Astrocyte of the spinal cord (primary cell): Measurements from ENCODE around the gene DAB1.

ENCODE experiments used
- DNase-seq: peaks from one replicate; pipeline ENCODE4 v3.0.0; 2011; ENCODE audit warnings: low read depth, low spot score
- H3K4me3 ChIP-seq: 2 replicates; pipeline ENCODE4 v1.5.1; 2011; ENCODE audit warnings: low read depth, mild to moderate bottlenecking, low read length, moderate library complexity
- CTCF ChIP-seq: IDR thresholded peaks from 2 replicates; pipeline ENCODE4 v1.5.1; 2012; ENCODE audit warnings: low read depth, mild to moderate bottlenecking, low read length, inconsistent platforms
- in situ Hi-C: cut with HindIII; loops from 2 replicates; pipeline ENCODE4 v1.10.0; 2017; ENCODE audit warnings: low sequenced_read_pairs

The DAB1 gene

GRCh38 chr1:57034713-57035112 is 389.1 kb downstream of the DAB1 start:
- no peak for TF ChIP-seq CTCF
- DNase-seq: no peak
- in situ Hi-C loops: no loop called here
- no peak overlapping the region for H3K4me3 ChIP-seq

GRCh38 chr1:57033222-57034001 is 390.4 kb downstream of the DAB1 start:
- no peak overlapping the region for H3K4me3 ChIP-seq
- no peak for TF ChIP-seq CTCF
- in situ Hi-C loops: no loop called here
- no peak for DNase-seq

GRCh38 chr1:57026624-57027354 is 397.1 kb downstream of the DAB1 start:
- TF ChIP-seq CTCF: no peak
- in situ Hi-C loops: no loop called here
- no peak for DNase-seq
- no peak overlapping the region for H3K4me3 ChIP-seq

GRCh38 chr1:57024855-57025254 is 399.0 kb downstream of the DAB1 start:
- in situ Hi-C loops: no loop called here
- no peak for DNase-seq
- no peak for TF ChIP-seq CTCF
- H3K4me3 ChIP-seq: no peak overlapping the region

- no peak overlapping the region for H3K4me3 ChIP-seq
- DNase-seq: no peak
- no peak for TF ChIP-seq CTCF
- in situ Hi-C loops: no loop called here
These were observed 399.4 kb downstream of the DAB1 start for GRCh38 chr1:57024428-57024827.

GRCh38 chr1:57020216-57020615 is 403.6 kb downstream of the DAB1 start:
- H3K4me3 ChIP-seq: no peak overlapping the region
- in situ Hi-C loops: no loop called here
- TF ChIP-seq CTCF: no peak
- DNase-seq: no peak
